COLO829 (cell line): ENCODE results near the gene HS3ST1.
A peak's percentile ranks its signal among the peaks of the same experiment; 100 is the strongest.
"Not testable (repeated sequence)": the region's sequence is repeated elsewhere in the genome, so short reads cannot be mapped to it uniquely, and the experiment has no call there.

ENCODE experiments used
- DNase-seq: peaks from one replicate; pipeline ENCODE4 v3.0.0; 2012; ENCODE audit warnings: low spot score

HS3ST1 gene

DNA sequence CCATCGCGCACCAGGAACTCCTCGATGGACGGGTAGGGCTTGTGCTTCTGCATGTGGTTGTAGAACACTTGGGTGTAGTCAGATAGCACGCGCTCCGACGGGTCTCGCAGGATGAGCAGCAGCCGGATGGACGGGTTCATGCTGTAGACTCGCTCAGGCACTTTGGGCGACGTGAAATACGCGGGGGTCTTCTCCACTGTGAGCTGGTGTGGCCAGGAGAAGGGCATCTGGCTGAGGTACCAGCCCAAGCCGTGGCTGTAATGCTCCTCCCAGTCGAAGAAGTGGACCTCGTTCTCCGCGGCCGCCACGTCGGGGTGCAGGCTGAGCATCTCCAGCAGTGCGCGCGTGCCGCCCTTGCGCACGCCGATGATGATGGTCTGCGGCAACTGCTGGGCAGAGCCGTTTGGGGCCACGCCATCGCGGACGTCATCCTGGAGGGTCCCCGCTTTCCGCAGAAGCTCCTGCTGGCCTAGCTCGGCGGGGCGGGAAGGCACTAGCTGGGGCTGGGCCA, 29.2 kb downstream of the HS3ST1 start:
- DNase-seq = no peak

DNA sequence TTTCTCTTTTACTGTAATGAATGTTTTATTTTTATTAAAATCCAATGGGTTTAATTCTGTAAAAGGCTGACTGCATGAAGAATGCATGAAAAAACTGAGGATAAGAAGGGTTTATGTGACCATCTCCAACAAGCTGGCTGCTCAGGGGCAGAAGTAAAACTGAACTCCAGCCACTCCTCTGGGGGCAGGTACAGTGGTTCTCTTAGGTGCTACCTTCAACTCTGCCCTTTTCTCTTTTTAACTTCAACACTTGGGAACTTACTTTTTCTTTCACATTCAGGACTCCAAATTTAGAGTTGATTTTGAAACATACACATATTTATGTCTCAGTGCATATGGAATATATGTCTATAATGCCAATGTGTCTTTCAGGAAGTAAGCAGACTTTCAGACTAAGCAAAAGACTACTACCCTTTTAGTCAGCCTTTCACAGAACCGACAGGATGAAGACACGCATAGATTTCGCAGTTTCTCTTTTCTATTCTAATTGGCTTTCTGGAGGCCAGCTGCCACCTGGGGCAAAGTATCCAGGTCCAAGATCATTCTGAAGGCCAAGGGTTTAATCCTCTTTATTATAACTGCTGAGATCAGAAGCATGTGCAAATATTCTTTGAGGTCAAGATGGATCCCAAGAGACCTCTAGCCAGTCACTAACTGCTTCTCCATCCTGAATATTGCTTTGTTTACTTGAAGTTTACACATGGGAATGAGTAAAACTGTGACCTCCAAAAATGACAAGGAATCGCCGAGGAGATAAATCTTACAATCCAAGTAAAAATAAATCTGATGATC, 30.7 kb downstream of the HS3ST1 start:
- no peak for DNase-seq

DNA sequence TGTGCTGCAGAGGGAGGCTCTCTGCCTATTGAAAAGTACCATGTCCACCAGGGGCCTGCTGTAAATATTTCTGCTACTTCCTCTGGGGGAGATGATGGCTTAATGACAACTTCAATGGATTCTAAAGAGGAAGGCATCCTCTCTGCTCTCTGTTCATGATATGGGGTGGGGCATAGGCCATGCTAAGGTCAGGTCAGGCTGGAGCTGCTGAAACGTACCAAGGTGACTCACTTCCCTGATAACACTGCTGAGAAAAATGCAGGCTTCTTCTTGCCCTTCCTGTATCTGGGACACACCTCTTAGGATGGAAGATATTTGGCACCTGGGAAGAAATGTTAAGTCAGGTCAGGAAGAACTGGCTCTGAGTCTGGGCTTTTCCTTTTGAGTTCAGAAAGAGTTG, 31.5 kb downstream of the HS3ST1 start:
- DNase-seq = no peak

DNA sequence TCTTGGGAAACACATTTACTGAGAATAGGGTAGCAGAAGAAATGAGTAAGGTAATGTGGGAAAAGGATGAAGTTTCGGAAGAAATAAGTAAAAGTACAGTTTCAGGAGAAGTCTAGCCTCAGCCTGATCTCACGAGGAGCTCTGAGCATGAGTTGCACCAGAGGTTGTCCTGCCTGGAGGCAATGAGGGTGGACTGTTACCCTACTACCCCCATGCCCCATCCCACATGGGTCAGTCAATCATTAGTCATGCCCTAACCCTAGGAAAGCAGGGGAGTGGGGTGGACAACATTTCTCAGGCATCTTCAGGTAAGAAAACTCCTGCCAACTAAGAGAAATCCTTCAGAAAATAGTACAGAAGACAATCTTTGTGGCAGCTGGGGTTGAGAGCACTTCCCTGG, 35.1 kb downstream of the HS3ST1 start:
- DNase-seq = no peak

DNA sequence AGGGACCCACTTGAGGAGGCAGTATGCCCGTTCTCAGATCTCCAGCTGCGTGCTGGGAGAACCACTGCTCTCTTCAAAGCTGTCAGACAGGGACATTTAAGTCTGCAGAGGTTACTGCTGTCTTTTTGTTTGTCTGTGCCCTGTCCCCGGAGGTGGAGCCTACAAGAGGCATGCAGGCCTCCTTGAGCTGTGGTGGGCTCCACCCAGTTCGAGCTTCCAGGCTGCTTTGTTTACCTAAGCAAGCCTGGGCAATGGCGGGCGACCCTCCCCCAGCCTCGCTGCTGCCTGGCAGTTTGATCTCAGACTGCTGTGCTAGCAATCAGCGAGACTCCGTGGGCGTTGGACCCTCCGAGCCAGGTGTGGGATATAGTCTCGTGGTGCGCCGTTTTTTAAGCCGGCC, 44.6 kb downstream of the HS3ST1 start:
- not testable (repeated sequence) for DNase-seq

DNA sequence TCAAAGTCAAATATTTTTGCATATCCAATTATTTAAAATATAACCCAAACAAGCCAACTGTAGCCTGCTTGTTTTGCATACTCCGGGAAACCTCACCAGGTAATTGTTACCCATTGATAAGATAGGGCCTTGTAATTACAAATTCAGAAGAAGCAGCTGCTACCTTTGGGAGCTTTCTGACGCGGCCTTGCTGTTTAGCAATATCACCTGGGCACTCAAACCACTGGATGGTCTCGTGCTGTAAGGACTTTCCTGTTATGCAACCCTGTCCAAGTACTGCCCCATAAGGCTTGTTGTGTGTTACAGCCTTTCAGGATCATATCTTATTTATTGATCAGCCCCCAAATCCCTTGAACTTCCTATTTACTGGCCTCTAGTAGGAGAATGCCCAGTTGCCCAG, 52.1 kb downstream of the HS3ST1 start:
- DNase-seq = no peak

DNA sequence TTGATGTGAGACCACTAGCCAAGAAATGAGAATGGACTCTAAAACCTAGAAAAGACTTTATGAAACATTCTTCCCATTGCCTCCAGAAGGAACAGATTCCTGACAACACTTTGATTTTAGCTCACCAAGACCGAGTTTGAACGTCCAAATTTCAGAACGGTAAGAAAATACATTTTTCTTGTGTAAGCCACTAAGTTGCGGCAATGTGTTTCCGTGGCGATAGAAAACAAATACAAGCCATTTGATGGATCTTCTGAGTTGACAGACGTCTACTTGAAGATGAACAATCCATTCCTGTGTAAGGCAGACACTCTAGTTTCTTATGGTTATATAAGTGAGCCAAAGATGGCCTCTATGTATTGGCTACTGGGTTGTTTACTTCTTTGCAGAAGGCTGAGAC, 52.5 kb downstream of the HS3ST1 start:
- no peak for DNase-seq

DNA sequence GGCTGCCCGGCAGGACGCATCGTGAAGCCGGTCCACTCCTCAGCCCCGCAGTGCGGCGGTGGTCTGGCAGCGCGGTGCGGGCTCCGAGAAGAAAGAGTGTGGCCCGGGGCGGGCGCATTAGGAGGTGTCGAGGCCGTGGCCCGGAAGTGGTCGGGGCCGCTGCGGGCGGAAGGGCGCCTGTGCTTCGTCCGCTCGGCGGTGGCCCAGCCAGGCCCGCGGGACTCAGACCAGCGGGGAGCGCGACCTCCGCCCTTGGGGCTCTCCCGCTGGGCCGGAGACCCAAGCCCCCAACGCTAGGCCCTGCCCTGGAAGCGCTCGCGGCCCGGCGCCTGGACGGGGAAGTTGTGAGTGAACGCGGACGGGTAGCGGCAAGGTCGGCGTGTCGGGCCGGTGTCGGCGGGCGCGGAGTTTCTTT, 60.0 kb downstream of the HS3ST1 start:
- no peak for DNase-seq

DNA sequence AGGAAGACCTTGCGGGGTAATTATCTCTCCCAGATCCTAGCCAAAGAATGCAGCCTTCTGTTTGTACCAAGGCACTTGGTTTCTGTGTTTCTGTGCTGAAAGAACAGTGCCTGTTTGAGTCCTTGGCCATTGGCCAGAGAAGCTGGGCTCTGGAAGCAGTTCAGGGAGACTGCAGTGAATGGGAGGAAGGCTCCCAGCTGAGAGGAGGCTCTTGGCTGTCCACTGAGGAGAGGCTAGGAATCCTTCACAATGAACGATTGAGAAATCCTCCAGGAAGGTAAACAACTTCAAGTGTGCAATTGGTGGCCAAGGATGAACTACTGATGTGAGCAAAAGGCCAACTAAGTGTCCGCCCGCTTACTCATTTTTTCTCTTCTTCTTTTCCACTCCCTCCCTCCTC, 61.3 kb downstream of the HS3ST1 start:
- DNase-seq = peak; percentile 89

DNA sequence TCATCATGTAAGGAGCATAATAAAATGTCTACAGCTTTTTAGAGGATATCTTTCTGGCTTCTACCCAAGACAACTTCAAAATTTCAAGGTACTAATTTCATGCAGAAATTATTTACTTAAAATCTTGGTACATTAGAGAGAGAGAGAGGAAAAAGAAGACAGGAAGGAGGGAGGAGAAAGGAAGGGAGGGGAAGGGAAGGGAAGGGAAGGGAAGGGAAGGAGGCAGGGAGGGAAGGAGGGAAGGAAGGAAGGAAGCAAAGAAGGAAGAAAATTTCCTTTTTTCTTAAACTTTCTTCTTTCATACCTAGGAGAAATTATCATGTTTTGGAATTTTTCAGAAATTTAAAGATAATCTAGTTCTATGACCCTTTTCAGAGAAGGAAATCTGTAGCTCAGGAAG, 61.8 kb downstream of the HS3ST1 start:
- no peak for DNase-seq

DNA sequence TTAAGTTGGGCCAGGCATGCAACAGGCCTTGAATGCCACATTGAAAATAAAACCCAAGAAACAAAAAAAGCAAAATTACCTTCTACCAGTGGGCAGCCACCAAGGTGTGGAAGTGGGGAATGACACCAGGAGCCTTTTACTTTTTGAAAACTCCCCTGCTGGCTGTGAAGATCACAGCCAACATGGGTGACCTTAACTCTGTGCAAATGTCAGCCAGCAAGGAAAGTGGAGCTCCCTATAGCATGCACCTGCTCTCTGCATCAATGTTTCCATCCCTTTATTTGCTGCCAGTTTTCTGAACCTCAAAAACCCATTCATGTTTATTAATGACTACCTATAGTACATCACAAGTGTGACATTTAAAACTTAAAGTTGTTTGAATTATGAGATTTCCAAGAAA, 63.7 kb downstream of the HS3ST1 start:
- no peak for DNase-seq

DNA sequence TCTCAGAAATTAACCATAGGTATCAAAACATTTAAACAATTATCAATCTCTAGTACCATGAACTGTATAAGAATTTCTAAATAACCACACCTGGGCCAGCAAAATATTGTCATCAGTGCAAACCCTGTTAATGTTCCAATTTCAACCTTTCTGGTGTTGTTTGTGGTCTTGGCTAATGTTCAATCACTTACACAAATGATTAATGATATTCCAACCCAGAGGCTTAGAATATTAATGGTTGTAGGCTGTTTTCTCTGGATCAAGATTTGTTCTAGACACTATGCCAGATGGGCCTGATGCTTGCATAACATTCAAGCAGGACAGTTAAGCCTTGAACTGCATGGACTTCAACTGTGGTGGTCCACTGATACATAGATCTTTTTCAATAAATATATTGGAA, 69.1 kb downstream of the HS3ST1 start:
- DNase-seq = no peak

DNA sequence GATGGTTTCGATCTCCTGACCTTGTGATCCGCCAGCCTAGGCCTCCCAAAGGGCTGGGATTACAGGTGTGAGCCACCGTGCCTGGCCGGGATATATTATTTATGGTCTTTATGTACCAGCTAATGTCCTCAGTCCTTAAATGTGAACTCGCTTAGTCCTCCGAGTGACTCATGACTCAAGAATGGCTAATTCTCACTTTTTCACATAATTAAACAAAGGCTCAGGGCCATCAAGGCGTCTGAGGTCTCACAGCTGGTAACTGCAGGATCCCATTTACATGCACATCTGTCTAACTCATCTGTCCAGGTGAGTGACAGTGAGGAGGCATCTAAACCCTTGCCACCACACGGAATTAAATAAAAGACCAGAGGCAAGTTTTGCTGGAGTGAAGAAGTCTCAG, 73.5 kb downstream of the HS3ST1 start:
- DNase-seq = no peak

DNA sequence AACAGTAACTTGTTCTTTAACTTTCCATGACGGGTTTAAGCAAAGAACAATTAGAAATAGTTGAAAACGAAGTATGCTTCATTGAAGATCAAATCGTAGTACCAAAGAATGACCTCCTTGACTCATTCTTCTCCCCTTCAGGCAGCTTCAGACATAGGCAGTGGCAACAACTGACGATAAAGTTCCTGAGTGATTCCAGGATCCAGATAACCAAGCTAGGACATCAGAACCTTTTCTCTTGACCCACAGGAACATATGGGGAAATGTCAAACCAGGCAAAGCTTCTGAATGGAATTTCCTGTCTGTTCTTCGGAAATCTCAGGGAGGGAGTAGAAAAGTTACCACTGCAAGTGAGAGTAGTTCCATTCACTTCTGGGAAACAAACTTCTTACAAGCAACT, 74.2 kb downstream of the HS3ST1 start:
- DNase-seq = no peak

DNA sequence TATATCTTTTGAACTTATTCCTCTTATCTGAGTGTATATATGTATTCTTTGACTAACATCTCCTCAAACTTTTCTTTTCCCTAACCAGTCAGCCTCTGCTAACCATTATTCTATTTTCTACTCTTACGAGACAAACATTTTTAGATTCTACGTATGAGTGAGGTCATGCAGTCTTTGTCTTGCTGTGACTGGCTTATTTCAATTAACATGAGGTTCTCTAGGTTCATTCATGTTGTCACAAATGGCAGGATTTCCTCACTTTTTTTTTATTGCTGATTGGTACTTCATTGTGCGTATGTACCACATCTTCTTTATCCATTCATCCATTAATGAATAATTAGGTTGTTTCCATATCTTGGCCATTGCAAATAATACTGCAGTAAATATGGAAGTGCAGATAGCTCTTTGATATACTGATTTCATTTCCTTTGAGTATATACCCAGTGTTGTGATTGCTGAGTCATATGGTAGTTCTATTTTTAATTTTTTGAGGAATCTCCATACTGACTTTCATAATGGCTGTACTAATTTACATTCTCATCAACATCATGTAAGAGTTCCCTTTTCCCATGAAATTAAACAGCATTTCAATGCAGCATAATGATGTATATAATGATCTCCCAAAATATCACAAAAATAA, 80.1 kb downstream of the HS3ST1 start:
- no peak for DNase-seq

DNA sequence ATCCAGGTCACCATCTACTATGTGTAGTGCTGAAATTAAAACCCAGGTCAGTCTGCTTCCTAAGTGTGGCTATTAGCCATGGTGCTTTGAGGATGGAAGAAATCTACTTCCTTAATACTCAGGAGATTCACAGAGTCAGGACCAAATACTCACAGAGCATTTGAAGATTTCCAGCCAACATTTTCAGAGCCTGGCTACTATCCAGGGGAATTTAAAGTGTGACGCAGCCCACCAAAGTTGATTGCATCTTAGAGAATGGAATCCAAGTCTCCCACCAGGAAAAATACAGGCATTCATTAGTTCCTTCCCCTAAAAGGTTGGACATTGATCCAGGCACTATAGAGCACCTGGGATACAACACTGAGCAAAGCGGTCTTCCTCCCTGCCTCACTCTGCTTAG, 83.8 kb downstream of the HS3ST1 start:
- no peak for DNase-seq

DNA sequence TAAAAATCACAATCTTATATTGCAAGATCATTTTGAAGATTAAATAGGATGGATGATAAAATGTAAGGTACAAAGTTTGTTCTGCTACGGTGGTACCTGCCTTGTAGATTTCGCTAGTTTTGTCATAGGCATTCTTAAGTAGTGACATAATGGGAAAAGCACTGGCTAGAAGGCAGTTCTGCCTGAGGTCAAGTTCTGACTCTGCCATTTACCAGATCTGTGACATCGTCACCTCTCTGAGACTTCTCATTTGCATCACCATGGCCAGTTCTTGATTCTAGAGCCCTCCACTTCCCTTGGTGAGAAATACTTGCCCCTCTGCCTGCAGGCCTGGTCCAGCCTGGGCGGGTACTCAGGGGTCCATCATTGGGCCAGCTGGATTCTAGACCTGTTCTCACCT, 85.2 kb downstream of the HS3ST1 start:
- DNase-seq = no peak
